ENCODE results near the gene STX10.

The STX10 gene

GRCh38 chr19:13099073-13099999 lies 50.8 kb downstream of the STX10 start:
- no peak for DNase-seq

GRCh38 chr19:13098277-13099072 lies 51.7 kb downstream of the STX10 start:
- DNase-seq: no peak

- no peak for DNase-seq
Measured at GRCh38 chr19:13097463-13098258, 52.5 kb downstream of the STX10 start.

GRCh38 chr19:13097033-13097462 lies 53.1 kb downstream of the STX10 start:
- DNase-seq: no peak

- DNase-seq: no peak
Measured at GRCh38 chr19:13095934-13096927, 53.9 kb downstream of the STX10 start.

- DNase-seq: no peak
Measured at GRCh38 chr19:13095393-13095784, 54.8 kb downstream of the STX10 start.

GRCh38 chr19:13094771-13095392 lies 55.3 kb downstream of the STX10 start:
- no peak for DNase-seq

- no peak for DNase-seq
Measured at GRCh38 chr19:13094106-13094504, 56.1 kb downstream of the STX10 start.

All from amniotic stem cell (primary cell).